ENCODE results near the gene KRTAP22-2. TPM values are rescaled to one million over a fixed set of nuclear protein-coding genes. Genes with fewer than 3 reads are reported as not detected.

The KRTAP22-2 gene
- total RNA-seq, 1 experiment from 2014 or later, result not detected

DNA sequence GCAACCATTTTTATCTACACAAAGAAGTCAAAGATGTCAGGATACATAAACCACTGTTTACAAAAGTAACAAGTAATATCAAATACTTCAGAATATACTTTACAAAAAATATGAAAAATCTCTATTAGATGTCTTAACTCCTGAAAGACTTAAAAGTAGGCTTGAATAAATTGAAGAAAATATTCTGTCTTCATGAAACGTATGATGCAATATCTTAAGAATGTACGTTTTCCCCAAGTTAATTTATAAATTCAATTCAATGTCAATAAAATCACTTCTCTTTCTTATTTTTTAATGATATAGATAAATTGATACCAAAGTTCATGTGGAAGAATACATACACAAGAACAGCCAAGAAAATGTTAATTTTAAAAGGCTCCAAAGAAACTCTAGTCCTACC lies 35.1 kb downstream of the KRTAP22-2 start:
- H2AFZ ChIP-seq (ENCODE audit: low read length), result no peak overlapping the region
- no peaks in the 10 kb centered on the region for H3K4me1 ChIP-seq (ENCODE audit: insufficient read depth, low read length)

More for the DNA sequence above, 35.1 kb downstream of the KRTAP22-2 start:
- Histone ChIP-seq H2BK15ac (ENCODE audit: low read depth, low read length) (no peak overlapping the region), H3K4me2 (ENCODE audit: insufficient read depth, insufficient read length, low read length) (no peak overlapping the region), H2BK20ac (ENCODE audit: low read depth, low read length, poor library complexity, severe bottlenecking) (no peak overlapping the region), H3K18ac (ENCODE audit: insufficient read length, low read depth, low read length) (no peak overlapping the region), H4K8ac (replicated peaks; ENCODE audit: insufficient read length, low read depth, low read length) (no peak overlapping the region), H3K79me2 (ENCODE audit: insufficient read depth, low read length) (no peaks in the 10 kb centered on the region), H3K27me3 (ENCODE audit: insufficient read depth, low read length) (no peaks in the 10 kb centered on the region), H3K23me2 (ENCODE audit: insufficient read length, low read depth, low read length, poor library complexity, severe bottlenecking) (no peaks in the 10 kb centered on the region), H3K56ac (ENCODE audit: insufficient read length, low read depth, low read length) (no peak overlapping the region), H3K23ac (ENCODE audit: insufficient read length, low read depth, low read length) (no peak overlapping the region), H3K9ac (ENCODE audit: extremely low read depth, insufficient read length, low read length) (no peak overlapping the region), H2BK12ac (ENCODE audit: insufficient read length, low read depth, low read length) (no peak overlapping the region), H3K27ac (ENCODE audit: insufficient read length, low read depth, low read length) (no peak overlapping the region), H4K20me1 (ENCODE audit: control insufficient read depth, insufficient read depth, insufficient read length) (no peaks in the 10 kb centered on the region), H3K79me1 (ENCODE audit: insufficient read depth, low read depth, low read length, poor library complexity, severe bottlenecking) (no peaks in the 10 kb centered on the region), H2AK5ac (ENCODE audit: insufficient read length, low read length) (no peak overlapping the region), H3T11ph (ENCODE audit: low read length) (no peak overlapping the region), H4K5ac (ENCODE audit: insufficient read length, low read depth, low read length) (no peak overlapping the region), H2BK120ac (ENCODE audit: low read depth, low read length, poor library complexity, severe bottlenecking) (no peak overlapping the region), H3K14ac (ENCODE audit: insufficient read depth, low read length) (no peak overlapping the region), H3K4ac (ENCODE audit: low read depth, low read length) (no peak overlapping the region), H4K91ac (ENCODE audit: insufficient read length, low read depth, low read length) (no peak overlapping the region), H3K9me3 (ENCODE audit: control insufficient read depth, low read depth, low read length) (no peaks in the 10 kb centered on the region), H2BK5ac (ENCODE audit: insufficient read length, low read length) (no peak overlapping the region)
- DNase-seq, result no peak
- peaks cover 7 to 34% of the 10 kb centered on the region in 2 experiments; a peak in 4 of 5 replicates for H3K9me3 Mint-ChIP-seq
- WGBS (ENCODE audit: extremely low coverage, insufficient read length, low lambda C conversion rate), result no CpG with 5 or more reads among the region's 2 CpGs
- H3K4me3 Mint-ChIP-seq, result no peak overlapping the region
- H3K4me1 Mint-ChIP-seq, result no peaks in the 10 kb centered on the region
- no peaks in the 10 kb centered on the region; the same call in 1 of the 2 replicates for H3K27me3 Mint-ChIP-seq (ENCODE audit: low read depth)
- TF ChIP-seq, protein P1, sequence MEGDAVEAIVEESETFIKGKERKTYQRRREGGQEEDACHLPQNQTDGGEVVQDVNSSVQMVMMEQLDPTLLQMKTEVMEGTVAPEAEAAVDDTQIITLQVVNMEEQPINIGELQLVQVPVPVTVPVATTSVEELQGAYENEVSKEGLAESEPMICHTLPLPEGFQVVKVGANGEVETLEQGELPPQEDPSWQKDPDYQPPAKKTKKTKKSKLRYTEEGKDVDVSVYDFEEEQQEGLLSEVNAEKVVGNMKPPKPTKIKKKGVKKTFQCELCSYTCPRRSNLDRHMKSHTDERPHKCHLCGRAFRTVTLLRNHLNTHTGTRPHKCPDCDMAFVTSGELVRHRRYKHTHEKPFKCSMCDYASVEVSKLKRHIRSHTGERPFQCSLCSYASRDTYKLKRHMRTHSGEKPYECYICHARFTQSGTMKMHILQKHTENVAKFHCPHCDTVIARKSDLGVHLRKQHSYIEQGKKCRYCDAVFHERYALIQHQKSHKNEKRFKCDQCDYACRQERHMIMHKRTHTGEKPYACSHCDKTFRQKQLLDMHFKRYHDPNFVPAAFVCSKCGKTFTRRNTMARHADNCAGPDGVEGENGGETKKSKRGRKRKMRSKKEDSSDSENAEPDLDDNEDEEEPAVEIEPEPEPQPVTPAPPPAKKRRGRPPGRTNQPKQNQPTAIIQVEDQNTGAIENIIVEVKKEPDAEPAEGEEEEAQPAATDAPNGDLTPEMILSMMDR (conservative IDR thresholded peaks at IDR 0.05), result no peak
- peaks cover 0 to 14% (median 0%) of the 10 kb centered on the region in 3 experiments; a peak in 2 of 7 replicates for H3K36me3 Mint-ChIP-seq (ENCODE audit: insufficient read depth in 1 of 3, low read depth in 3 of 3)
- H3K27ac Mint-ChIP-seq, result no peak overlapping the region

Data from H9 (cell line).